HG02938 (cell line): Measurements from ENCODE around the gene PCDHGB3.
A peak's percentile ranks its signal among the peaks of the same experiment; 100 is the strongest.
"Not testable (repeated sequence)": the region's sequence is repeated elsewhere in the genome, so short reads cannot be mapped to it uniquely, and the experiment has no call there.

Experiments used
- ATAC-seq: cut with Tn5 transposase; IDR thresholded peaks from one replicate; pipeline ENCODE4 v1.9.1; 2021; ENCODE audit warnings: mild to moderate bottlenecking, moderate library complexity; ENCODE audit not compliant: unreplicated experiment

PCDHGB3 gene

GRCh38 chr5:141356950-141357349, 13.1 kb upstream of the PCDHGB3 start:
- ATAC-seq = no peak

- peak; percentile 78 for ATAC-seq
Observed at GRCh38 chr5:141359790-141360426, 10.1 kb upstream of the PCDHGB3 start, which contains the start of gene PCDHGB2. Gene PCDHGB2 (plus strand): TSS chr5:141359994. CDS start chr5:141360136, 142 bp downstream.

- ATAC-seq = no peak
Observed at GRCh38 chr5:141360685-141361084, 9.4 kb upstream of the PCDHGB3 start.

- ATAC-seq = no peak
Observed at GRCh38 chr5:141362719-141363118, 7.3 kb upstream of the PCDHGB3 start.

- ATAC-seq = no peak
Observed at GRCh38 chr5:141363952-141364660, 5.9 kb upstream of the PCDHGB3 start, which contains the start of gene PCDHGA5. Gene PCDHGA5 (plus strand): TSS chr5:141364162. CDS start chr5:141364331, 169 bp downstream.

- ATAC-seq = no peak
Observed at GRCh38 chr5:141366016-141366896, 3.8 kb upstream of the PCDHGB3 start.

- ATAC-seq = no peak
Observed at GRCh38 chr5:141371572-141372475, 1.8 kb downstream of the PCDHGB3 start.

GRCh38 chr5:141373673-141374317, 3.8 kb downstream of the PCDHGB3 start, which contains the start of gene PCDHGA6:
Gene PCDHGA6 (plus strand): TSS chr5:141373891. CDS start chr5:141374084, 193 bp downstream.
- no peak for ATAC-seq

GRCh38 chr5:141374627-141375026, 4.6 kb downstream of the PCDHGB3 start:
- ATAC-seq = no peak

- not testable (repeated sequence) for ATAC-seq
Observed at GRCh38 chr5:141375444-141376155, 5.6 kb downstream of the PCDHGB3 start.

GRCh38 chr5:141382469-141383294, 12.6 kb downstream of the PCDHGB3 start, which contains the start of gene PCDHGA7:
Gene PCDHGA7 (plus strand): TSS chr5:141382742. CDS start chr5:141382900, 158 bp downstream.
- no peak for ATAC-seq

- ATAC-seq = no peak
Observed at GRCh38 chr5:141383345-141383744, 13.3 kb downstream of the PCDHGB3 start.

- no peak for ATAC-seq
Observed at GRCh38 chr5:141384471-141385267, 14.6 kb downstream of the PCDHGB3 start.

- ATAC-seq = not testable (repeated sequence)
Observed at GRCh38 chr5:141387557-141388311, 17.7 kb downstream of the PCDHGB3 start, which contains the start of gene PCDHGB4. Gene PCDHGB4 (plus strand): TSS chr5:141387698. CDS start chr5:141387885, 187 bp downstream.

GRCh38 chr5:141388661-141389060, 18.6 kb downstream of the PCDHGB3 start:
- ATAC-seq = no peak
